CD4-positive, alpha-beta T cell treated with Interleukin-21 for 1 hour (primary cell): Measurements from ENCODE around the gene SAMD4A.

Source experiments
- DNase-seq: peaks from one replicate; pipeline ENCODE4 v3.0.0-alpha.2; 2020

SAMD4A gene

DNA sequence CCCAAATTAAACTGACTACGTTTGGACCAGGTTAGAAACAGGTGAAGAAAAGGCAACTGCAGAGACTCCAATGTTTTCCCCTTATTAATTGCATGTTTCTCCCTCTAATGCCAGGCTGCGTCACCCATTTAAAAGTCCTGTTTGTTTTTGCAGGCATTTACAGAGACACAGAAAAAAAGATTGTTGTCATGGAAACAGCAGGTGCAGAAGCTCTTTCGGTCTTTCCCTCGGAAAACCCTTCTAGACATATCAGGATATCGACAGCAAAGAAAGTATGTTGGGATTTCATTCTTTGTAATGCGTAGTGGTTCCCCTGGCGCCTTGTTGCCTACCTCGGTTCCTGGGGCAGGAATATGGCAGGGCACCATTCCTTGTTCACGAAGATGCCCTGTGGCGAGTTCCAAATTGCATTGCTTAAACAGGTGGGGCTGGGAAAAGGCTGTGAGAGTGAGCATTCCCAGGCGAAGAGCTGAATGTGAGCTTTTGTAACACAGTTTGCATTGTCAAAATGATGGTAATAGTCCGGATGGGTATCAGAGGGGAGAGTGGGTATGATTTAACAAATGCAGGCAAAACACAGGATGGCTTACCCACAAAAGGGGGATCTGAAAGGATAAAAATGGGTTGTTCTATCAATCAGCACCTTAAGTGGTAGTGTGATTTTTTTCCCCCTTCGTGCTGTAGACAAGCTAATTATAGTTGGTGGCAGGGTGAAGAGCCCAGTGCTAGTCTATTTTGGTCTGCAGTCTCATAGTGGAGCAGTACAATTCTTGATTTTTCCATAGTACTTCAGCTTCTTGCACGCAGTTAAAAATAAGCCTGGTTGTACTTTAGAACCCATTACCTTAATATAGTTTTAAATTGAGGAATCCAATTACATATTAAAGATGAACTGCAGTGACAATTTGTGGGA lies 203.3 kb downstream of the SAMD4A start:
- no peak for DNase-seq

DNA sequence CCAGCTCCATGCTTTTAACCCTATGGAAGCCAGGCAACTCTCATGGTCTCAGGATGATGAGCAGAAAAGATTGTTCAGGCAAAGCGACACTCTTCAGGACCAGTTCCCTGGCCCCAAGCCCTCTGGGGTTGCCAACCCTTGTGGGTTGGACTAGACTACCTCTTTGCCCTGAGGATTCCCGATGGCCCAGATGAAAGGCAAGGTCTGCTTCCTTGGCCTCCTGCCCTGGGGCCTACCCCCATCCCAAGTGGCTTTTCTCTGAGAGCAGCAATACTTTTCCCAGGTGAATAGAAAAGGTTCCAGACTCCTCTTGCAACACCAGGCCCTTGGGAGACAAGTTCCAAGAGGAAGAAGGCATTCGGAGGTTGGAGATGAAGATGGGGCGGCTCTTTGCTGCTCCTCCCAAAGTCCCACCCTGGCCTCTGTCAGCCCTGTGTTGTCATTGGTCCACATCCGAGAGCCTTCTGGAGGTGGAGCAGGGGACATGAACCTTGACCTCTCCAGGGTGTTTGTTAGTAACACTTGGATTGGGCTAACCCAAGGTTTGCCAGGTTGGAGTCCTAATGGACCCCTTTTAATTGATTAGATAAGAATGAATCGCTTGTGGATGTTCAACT lies 204.6 kb downstream of the SAMD4A start:
- no peak for DNase-seq

DNA sequence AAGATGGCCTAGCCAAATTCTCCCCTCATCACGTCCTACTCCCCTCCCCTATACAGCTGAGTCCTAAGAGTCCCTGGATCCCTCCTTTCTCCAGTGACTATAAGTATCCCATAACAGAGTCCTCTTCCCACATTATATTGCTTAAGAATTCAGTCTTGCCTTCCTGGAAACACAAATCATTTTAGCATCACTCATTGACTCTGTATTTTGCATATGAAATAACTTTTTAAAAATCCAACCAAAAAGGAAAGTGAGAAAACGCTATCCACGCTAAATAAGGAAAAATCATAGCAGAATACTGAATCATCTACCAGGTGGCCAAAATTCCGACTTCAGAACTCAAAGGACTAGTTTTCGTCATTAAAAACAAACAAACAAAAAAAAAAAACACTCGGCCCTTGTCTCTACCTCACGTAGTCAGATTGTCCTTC lies 205.5 kb downstream of the SAMD4A start:
- DNase-seq = no peak

DNA sequence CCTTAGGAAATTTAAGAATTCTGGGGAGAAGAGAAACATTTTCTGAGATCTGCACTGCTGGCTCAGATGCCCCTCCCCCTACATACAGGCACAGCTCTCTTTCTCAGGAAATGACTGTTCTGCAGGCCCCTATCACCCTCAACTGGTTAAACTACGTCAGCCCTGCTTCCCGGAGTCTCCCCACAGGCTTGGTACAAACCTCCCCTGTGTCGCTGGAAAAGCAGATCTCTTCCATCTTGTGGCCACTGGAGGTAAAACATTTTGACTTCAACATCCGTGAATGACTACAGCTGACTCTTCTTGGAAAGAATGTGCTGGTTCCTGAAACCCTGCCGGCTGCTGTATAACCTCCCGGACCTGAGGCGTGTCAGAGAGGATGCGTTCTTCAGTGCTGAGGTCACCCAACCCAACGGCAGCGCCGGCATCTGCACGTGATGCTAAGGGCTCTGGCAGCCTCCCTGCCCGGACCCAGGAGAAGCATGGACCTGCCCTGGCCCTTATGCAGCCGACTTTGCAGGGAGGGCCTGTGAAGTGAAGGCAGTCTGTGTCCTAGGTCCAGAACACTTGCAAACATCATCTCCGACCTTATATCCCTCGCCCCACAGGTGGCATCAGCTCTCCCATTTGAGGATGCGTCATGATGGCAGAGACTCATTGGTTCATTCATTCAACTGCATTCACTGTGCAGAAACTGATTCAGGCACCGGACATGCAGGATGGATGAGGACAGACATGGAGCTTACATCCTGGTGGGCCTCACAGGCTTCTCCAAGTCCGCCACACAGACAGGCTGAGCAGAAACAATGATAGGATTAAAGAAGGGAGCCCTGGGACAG lies 206.5 kb downstream of the SAMD4A start:
- peak; percentile 80 for DNase-seq

DNA sequence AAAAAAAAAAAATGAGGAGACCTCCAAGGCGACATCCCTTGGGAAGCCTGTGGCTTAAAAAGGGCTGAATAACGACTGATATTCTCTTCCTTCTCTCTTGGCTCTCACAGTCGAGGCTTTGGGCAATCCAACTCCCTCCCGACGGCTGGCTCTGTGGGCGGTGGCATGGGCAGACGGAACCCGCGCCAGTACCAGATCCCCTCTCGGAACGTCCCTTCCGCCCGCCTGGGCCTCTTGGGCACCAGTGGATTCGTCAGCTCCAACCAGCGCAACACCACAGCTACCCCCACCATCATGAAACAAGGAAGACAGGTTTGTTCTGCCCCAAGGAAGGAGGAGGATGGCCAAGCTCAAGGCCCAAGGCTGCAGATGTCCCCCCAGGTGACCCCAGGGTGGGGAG lies 207.9 kb downstream of the SAMD4A start:
- no peak for DNase-seq

DNA sequence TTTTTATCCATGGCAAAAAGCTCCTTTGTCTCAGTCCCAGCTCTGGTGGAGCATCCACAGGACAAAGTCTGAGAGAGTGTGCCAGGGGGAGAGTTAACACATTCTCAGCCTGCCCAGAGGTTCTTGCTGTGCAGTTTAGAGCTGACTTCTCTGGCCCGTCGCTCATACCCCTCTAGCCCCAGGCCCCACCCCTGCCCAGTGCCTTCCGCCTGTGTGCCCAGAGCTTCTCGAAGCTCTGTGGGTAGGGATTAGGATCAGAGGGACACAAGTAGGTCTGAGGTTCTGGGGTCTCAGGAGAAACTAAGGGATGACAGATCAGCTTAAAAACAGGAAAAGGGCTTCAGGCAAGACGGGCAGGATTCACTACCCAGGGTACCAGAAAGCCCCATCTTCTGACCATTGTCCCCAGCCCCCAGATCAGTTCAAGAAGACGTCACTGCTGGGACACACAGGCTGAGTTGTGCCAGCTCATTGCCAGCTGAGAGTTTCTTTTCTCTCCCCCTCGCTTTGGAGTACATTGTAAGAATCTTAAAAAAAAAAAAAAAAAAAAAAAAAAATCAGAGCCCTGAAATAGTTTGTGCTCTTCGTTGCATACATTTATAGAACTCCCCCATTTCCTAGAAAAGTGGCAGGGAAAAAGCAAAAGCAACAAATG lies 208.7 kb downstream of the SAMD4A start:
- no peak for DNase-seq

DNA sequence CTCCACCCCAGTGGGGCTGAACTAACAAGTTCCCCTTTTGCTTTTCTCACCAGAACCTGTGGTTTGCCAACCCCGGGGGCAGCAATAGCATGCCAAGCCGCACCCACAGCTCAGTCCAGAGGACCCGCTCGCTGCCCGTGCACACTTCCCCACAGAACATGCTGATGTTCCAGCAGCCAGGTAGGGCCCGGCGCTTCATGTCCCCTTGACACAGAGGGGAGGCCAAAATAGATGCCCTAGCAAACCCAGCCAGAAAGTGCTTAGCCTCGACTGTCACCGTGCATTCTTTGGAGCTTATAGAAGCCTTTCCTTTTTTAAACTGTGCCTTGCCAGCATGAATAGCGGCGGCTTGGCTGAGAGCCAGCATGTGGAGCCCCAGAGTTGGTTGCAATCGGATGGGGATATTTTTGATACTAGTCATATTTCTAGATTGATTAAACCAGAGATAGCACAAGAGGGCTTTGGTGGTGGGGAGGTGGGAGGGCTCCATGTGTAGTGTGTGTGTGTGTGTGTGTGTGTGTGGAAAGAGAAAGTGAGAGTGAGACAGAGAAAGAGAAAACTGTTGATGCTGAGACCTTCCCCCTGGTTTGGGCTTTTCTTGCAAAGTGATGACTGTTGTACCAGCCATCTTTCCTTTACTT lies 209.6 kb downstream of the SAMD4A start:
- DNase-seq = peak; percentile 24

DNA sequence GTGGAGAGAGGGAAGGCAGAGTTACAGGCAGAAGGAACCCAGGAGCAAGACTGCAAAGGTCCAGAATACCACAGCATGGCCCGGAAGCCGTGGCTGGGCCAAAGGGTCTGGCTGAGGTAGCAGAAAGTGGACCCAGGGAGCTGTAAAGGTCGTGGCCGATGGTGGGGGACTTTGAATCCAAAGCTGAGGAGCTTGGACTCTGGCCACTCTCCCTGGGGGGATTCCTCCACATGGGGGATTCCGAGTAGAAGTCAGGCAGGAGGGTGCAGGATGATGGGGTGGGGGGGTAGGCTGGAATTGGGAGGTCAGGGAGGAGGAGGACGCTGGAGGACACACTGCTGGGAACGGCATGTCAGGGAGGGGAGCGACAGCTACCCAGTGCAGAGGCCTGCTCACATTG lies 210.5 kb downstream of the SAMD4A start:
- DNase-seq = no peak

DNA sequence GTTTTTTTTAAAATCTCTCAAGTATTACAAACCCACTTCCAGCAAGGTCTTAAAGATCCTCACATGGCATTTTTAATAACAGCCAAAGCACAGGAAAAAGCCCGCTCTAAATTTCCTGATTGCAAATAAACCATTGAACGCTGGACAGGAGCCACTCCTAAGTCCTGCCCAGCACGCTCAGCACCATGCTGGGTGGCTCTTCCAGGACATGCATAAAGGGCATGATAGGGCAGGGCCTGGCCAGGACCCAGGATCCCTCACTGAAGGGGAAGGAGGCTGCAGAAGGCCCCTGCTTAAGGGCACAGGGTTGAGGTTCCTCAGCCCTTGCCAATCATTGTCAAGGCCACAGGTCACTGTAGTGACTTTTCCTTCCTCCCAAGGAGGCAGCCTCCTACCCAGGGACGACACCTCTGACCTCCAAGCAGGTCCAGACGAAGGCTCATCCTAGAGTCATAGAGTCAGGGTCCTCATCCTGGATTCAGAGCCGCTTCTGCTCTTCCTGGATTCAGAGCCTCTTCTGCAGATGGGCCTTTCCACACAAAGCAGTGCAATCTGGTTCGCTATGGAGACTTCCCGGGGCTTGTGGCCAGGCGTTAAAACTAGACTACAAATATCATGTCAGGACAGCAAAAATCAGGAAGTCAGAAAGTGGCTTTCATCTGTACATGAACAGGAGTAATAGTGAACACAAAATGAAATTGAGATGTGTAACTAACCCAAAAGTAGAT lies 211.9 kb downstream of the SAMD4A start:
- no peak for DNase-seq

DNA sequence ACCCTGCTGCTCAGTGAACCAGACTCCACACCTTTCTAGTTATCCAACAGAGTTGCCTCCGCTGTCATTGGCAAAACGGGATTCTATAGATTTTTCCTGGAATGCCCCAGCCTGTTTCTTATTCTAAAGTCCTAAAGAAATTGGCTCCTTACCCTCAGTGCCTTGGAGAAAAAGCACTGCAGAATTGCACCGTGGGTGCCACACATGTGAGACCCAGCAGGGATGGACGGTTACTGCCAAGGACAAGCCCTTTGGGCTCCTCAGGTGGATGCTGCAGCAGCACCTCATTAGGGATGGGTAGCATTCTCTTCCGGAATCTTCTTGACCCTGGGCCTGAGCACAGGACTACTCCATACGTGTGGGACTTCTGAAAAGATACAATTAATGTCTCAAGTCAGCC lies 214.2 kb downstream of the SAMD4A start:
- no peak for DNase-seq

DNA sequence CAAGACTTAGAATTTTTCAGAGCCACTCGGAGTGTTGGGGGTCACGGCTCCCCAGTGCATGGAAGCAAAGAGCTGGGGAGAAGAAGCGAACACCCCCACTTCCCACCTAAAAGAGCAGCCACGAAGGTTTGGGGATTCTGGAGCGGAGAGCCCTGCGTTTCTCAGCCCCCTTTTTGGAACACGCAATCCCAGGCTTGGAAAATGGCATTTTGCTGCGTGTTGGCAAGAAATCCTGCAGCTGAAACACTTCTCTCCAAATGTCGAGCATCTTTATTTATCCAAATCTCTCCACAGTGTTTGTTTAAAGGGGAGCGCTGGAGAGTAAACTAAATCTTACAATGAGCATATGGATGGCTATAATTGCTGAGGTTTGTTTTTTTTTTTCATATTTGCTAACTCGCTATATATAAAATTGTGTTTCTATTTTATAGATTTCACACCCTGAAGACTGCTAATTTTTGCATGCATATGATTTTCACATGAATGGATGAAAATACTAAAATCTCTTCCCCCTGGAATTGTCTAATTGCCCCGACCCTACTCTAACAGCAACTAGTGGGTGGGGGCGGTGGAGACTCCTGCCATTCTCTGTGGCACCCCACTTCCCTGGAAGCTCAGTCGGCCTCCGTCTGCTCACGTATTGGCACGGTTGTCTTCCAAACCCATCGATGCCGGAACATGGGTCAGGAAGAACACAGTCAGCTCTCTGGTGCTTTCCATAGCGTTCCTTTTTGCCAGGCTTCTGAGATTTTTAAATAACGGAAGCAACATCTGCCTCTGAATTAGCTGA lies 215.2 kb downstream of the SAMD4A start:
- DNase-seq = no peak

DNA sequence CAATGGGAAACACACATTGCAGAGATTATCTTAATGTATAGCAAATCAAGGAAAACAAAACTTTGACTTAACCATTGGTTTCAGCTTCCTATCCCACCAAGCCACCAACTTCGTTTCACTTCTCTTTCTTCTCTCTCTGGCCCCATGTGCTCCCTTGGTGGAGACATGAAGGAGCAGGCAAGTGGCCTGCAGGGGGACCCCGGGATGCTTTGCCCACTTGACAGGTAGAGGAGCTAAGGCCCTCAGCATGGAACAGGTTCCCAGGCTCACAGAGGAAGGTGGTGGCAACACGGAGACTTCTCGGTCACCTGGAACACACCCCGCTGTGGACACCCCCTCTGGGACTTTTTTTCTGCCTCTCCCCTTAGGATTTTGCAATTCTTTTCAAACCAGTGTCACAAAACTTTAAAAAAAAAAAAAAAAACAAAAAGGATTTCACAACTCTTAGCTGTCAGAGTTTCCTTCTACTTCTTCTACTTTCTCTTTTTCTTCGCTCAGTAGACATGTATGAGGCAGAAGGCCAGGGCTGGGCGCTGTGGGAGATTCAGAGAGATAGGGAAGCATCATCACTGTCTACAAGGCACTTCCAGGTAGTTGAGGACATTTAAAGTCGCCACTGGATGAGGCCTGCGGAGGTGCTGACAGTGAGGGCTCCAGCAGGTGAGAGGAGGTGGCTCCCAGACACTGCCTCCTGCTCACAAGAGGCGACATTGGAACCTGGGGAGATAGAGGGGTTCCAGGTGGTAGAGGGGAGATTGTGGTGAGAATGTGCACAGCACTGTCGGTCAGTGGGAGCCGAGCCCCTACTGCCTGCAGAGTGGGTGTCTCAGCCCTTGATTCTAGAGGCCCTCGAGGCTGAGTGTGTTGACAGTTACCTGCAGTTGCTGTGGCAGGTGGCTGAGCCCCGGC lies 216.1 kb downstream of the SAMD4A start:
- DNase-seq = peak; percentile 10

DNA sequence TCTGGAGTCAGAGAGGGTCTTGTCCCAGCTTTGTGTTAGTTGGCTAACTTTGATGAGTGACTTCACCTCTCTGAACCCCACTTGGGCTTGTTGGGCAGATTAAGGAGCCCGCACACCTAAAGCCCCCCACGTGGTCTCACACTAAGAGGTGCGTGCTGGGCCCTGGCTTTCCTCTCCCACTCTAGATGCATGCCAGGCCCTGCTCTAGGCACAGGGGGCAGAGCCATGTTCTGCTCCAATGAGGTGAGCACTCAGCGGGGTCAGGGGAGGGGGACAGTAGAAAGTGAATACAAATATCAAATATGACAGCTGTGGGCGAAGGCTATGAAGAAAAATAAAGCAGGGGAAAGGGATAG lies 216.7 kb downstream of the SAMD4A start:
- no peak for DNase-seq

DNA sequence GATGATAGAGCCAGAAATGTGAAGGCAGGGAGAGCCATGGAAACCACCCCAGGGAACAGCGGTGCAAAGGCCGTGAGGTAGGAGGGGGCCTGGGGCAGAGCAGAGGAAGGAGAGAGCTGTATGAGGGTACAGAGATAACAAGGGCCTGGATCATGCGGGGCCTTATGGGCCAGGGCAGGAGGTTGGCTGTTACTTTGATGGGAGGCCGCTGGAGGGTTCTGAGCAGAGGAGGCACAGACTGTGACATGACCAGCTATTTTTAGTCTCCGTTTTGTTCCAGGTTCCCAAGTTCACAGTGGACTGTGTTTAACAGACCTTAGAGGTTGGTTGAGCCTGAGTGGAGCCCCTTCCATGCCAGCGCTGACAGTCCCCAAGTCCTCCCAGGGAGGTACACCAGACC lies 217.1 kb downstream of the SAMD4A start:
- DNase-seq = no peak

DNA sequence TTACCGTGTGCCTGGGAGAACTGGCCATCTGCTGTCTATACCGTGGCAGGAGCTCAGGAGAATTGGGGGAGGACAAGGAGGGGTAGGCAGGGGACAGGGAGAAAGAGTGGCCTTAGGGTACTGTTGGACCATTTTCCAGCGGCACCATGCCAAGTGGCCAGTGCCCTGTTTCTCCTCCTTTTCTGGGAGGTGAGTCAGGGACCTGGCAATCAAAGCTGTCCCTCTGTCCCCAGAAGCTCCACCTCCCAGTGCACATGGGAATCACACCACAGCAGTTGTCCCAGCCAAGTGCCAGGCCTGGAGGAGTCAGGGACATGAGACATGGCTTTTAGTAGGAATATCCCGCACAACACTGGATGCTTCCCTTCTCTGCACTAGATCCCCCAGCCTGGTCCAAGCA lies 217.7 kb downstream of the SAMD4A start:
- DNase-seq = no peak

DNA sequence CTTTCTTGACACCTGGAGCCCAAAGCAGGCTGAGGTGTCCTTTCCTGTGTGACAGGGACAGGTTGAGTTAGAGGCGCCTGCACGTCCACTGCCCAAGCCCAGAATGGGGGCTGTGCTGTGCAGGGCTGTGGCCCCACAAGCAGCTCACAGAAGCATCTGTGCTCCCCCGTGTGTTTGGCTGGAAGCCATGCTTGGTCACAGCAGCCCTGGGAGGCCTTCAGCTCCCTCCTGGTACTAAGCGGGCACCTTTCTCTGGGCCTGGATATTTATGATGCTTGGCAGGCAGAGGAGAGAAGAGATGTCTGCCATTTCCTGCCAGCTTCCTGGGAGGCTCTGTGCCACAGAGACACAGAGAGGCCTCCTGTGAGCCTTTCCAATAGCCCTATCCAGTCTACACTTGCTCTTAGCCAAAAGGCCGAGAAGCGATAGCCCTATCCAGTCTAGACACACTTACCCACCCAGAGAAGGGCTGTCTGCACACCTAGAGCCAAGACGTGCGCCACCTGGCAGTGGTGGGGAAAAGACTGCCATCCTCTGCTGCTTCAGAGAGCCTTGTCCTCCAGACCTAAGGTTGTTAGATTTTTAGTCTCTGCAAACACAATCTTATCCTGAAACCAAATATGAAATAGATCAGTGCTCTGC lies 218.3 kb downstream of the SAMD4A start:
- DNase-seq = no peak

DNA sequence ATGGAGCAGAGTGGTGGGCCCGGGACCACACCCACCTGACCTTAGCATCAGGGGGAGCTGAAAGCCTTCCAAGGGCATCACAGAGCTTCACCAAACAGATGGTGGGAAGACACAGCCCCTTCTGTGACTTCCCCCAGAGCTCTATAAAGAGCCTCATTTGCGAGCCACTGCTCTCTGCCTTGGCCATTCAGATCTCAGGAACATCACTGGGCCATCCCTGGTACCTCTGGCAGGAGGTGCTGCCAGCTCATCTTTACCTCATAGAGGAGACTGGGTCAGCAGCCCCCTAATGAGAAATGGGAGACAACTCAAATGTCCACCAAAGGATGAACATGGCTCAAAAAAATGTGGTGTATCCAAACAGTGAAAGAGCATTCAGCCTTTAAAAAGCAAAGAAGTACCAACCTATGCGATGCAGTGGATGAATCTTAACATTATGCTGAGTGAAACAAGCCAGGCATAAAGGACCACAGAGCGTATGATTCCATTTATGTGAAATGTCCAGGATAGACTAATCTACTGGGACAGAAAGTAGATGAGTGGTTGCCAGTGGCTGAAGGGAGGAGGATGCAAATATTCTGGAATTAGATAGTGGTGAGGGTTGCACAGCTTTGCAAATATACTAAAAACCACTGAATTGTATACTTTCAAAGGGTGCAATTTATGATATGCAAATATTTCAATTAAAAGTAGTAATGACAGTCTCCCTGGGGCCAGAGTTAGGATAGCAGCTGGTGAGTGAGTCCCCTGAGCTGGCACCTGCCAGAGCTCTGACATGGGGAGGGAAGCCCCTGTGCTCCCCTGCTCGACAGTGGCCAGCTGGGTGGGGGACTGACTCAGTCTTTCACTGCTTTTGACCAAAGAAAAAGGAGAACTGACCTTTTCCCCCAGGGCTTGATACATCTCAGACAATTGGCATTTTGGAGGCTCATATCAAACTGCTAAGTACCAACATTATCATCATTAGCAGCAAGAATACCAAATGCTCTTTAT lies 219.1 kb downstream of the SAMD4A start:
- DNase-seq = no peak

DNA sequence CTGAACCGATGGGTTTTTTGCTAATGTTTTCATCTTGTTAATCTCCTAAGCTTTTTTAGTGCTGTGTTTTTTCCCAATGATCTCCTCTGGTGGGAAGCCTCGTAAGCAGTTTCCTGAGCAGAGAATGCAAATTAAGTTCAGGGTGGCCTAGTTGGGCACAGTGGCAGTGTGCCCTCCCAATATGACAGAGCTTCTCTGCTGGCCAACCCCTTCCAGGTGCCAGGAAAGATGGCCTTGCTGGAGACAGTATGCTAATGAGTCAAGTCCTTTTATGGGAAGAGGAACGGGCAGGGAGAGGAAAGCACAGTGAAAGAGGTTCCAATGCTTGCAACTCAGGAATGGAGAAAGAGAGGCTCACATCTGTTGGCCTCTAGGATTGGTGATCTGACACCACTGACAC lies 219.9 kb downstream of the SAMD4A start:
- no peak for DNase-seq
